Endothelial cell of umbilical vein (primary cell): ENCODE data around the gene LLCFC1. TPM values are rescaled to one million over a fixed set of nuclear protein-coding genes. Genes with fewer than 3 reads are reported as not detected.

ENCODE experiments used
- BruUV-seq: library from RNA; stranded (reverse); fragments of 400-500 nt; replicated peaks from 2 replicates; lab custom pipeline; 2021; lab: Mats Ljungman, UMichigan
- CTCF ChIA-PET: fragments of 300-600, 350-600 bp; sonication (Branson Sonifier 250); formaldehyde crosslinking; loops from one replicate; lab custom pipeline; 2021; ENCODE audit warnings: antibody characterized with exemption, inconsistent platforms; lab: Charles Lee
- POLR2A ChIA-PET: fragments of 300-600, 350-600 bp; sonication (Branson Sonifier 250); formaldehyde crosslinking; loops from one replicate; lab custom pipeline; 2021; ENCODE audit warnings: antibody characterized with exemption, inconsistent platforms; lab: Charles Lee
- DNase-seq: peaks from one replicate; pipeline ENCODE4 v3.0.0-alpha.2; 2011; ENCODE audit warnings: low read depth, low spot score
- FAIRE-seq: peaks from 2 replicates; lab custom pipeline; 2011; peaks lifted over from hg19 to GRCh38; lab: Jason Lieb, UNC
- H2AFZ ChIP-seq: 2 replicates; pipeline ENCODE4 v1.6.0; 2012; ENCODE audit warnings: low read depth, low read length, control low read depth, inconsistent platforms
- H3K27ac ChIP-seq: 2 replicates; pipeline ENCODE4 v1.5.1; 2011; ENCODE audit warnings: low read depth, mild to moderate bottlenecking, control low read depth, low read length, moderate library complexity; ENCODE audit not compliant: insufficient read depth
- H3K27me3 ChIP-seq, 2 experiments: 2 replicates each; pipeline versions ENCODE4 v1.6.0 to v1.6.1; 2011; ENCODE audit warnings: low read length in 2 of 2, mixed read lengths in 1 of 2; ENCODE audit not compliant: control insufficient read depth in 2 of 2, insufficient read depth in 2 of 2
- H3K36me3 ChIP-seq, 2 experiments: 2 replicates in 1 of 2; 3 replicates in 1 of 2; pipeline ENCODE4 v1.5.1; 2011; ENCODE audit warnings: low read length in 2 of 2, mild to moderate bottlenecking in 1 of 2, moderate library complexity in 1 of 2; ENCODE audit not compliant: control insufficient read depth in 2 of 2, insufficient read depth in 2 of 2; ENCODE audit errors: extremely low read depth in 1 of 2
- H3K4me1 ChIP-seq: 3 replicates; pipeline ENCODE4 v1.5.1; 2011; ENCODE audit warnings: mild to moderate bottlenecking, low read length; ENCODE audit not compliant: control insufficient read depth, insufficient read depth; ENCODE audit errors: extremely low read depth
- H3K4me2 ChIP-seq: 2 replicates; pipeline ENCODE4 v1.6.1; 2011; ENCODE audit warnings: low read length, control low read depth, mixed read lengths; ENCODE audit not compliant: insufficient read depth
- H3K4me3 ChIP-seq, 3 experiments: fragments of 200-600 bp in 1 of 3; sonication (generic), shearing (Covaris generic) in 1 of 3; replicated peaks in 1 of 3; 2 replicates each; pipeline ENCODE4 v1.5.1; 2011 to 2016; ENCODE audit warnings: control low read depth in 3 of 3, low read length in 3 of 3, mild to moderate bottlenecking in 2 of 3, inconsistent platforms in 1 of 3, low read depth in 1 of 3, moderate library complexity in 1 of 3; ENCODE audit not compliant: insufficient read depth in 1 of 3
- H3K79me2 ChIP-seq: 2 replicates; pipeline ENCODE4 v1.6.0; 2012; ENCODE audit warnings: low read length, inconsistent platforms; ENCODE audit not compliant: control insufficient read depth, insufficient read depth
- H3K9ac ChIP-seq: replicated peaks from 2 replicates; pipeline ENCODE3; 2011; ENCODE audit warnings: low read length, control low read depth; ENCODE audit not compliant: insufficient read depth; ENCODE audit errors: extremely low read depth
- H3K9me1 ChIP-seq: replicated peaks from 3 replicates; pipeline ENCODE4 v1.6.0; 2011; ENCODE audit warnings: mild to moderate bottlenecking, low read length; ENCODE audit not compliant: control insufficient read depth, insufficient read depth; ENCODE audit errors: extremely low read depth
- H3K9me3 ChIP-seq: replicated peaks from 2 replicates; pipeline ENCODE4 v1.5.1; 2012; ENCODE audit warnings: low read length, inconsistent platforms; ENCODE audit not compliant: control insufficient read depth, insufficient read depth
- H4K20me1 ChIP-seq: replicated peaks from 2 replicates; pipeline ENCODE3; 2011; ENCODE audit warnings: mild to moderate bottlenecking, low read length; ENCODE audit not compliant: control insufficient read depth, insufficient read depth; ENCODE audit errors: extremely low read depth
- EZH2 ChIP-seq: IDR thresholded peaks from 2 replicates; pipeline ENCODE4 v1.6.1; 2012; ENCODE audit warnings: borderline replicate concordance, low read depth, mild to moderate bottlenecking, moderate library complexity, low read length, inconsistent platforms; ENCODE audit not compliant: severe bottlenecking
- FOS ChIP-seq: IDR thresholded peaks from 2 replicates; pipeline ENCODE4 v1.6.1; 2011; ENCODE audit warnings: mild to moderate bottlenecking, low read length, moderate library complexity, borderline replicate concordance; ENCODE audit not compliant: insufficient read depth
- GATA2 ChIP-seq: IDR thresholded peaks from 2 replicates; pipeline ENCODE4 v1.7.0; 2011; ENCODE audit warnings: low read depth, mild to moderate bottlenecking, moderate library complexity, mixed read lengths, low read length; ENCODE audit not compliant: insufficient read length, insufficient read depth
- JUN ChIP-seq: IDR thresholded peaks from 2 replicates; pipeline ENCODE4 v1.6.1; 2011; ENCODE audit warnings: borderline replicate concordance, low read depth; ENCODE audit not compliant: insufficient read length, insufficient read depth
- MYC ChIP-seq: IDR thresholded peaks from one replicate; pipeline ENCODE4 v1.6.1; 2011; ENCODE audit warnings: mild to moderate bottlenecking, low read depth, low read length
- POLR2A ChIP-seq: IDR thresholded peaks from 2 replicates; pipeline ENCODE4 v1.6.1; 2012; ENCODE audit warnings: low read depth, mild to moderate bottlenecking, control low read depth, low read length
- POLR2AphosphoS5 ChIP-seq: IDR thresholded peaks from 2 replicates; pipeline ENCODE4 v1.6.1; 2012; ENCODE audit warnings: low read depth, mild to moderate bottlenecking, control low read depth, low read length, moderate library complexity; ENCODE audit not compliant: insufficient read depth
- dilution Hi-C: fragments of 300-500 bp; cut with MboI; formaldehyde crosslinking; loops from one replicate; pipeline ENCODE4 v1.15.0; 2019; ENCODE audit warnings: low sequenced_read_pairs; ENCODE audit not compliant: extremely low pct_ligation_motif_present
- intact Hi-C: fragments of 100-400 bp; cut with micrococcal nuclease; formaldehyde crosslinking; loops from one replicate; pipeline ENCODE4 v1.10.0; 2022
- polyA plus RNA-seq, 4 experiments: library from polyadenylated mRNA; depleted of rRNA in 3 of 4; stranded (reverse) in 3 of 4; unstranded in 1 of 4; fragments of >200 nt; gene quantifications; 2 replicates each; pipeline versions ENCODE4 v1.2.1 to v1.2.3, GENCODE V29; 2011 to 2012; ENCODE audit warnings: missing spikeins in 1 of 4
- total RNA-seq: library from RNA; stranded (reverse); gene quantifications from 2 replicates; pipeline ENCODE4 v1.2.3, GENCODE V29; 2021
- TF ChIP-seq, protein P1 (sequence below): IDR thresholded peaks from 2 replicates; pipeline ENCODE4 v1.6.1; 2011; ENCODE audit not compliant: insufficient read depth, insufficient read length
- TF ChIP-seq, protein P2 (sequence below), 2 donors: IDR thresholded peaks; 1 replicate in 1 of 2; 2 replicates in 1 of 2; pipeline ENCODE4 v1.5.1; 2011; ENCODE audit warnings: low read length in 2 of 2, mild to moderate bottlenecking in 2 of 2, moderate library complexity in 2 of 2, control low read depth in 1 of 2, inconsistent platforms in 1 of 2, low read depth in 1 of 2; ENCODE audit not compliant: insufficient read depth in 1 of 2; ENCODE audit errors: extremely low read depth in 1 of 2

The LLCFC1 gene
- total and polyA plus RNA-seq, 2 donors (not counting 3 experiments of a cell fraction or from before 2014, with no cell fraction given): not detected

DNA sequence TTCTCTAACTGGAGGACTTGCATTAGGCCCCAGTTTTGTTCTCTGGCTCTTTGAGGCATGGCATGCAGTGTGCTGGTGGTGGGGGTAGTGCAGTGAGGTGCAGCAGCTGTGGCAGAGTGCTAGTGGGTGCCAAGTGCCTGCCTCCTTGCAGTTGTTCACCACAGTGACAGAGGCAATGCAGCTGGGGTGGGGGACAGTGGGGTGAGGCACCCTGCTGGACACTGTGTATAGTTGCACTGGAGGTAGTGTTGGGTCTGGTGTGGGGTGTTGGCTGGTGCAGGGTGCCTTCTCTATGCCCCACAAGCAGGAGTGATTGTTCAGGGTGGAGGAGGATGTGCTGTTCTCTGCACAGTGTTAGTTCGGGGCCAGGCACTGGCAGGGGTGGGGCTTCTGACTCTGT lies 44.5 kb downstream of the LLCFC1 start:
- dilution Hi-C loops: no loop called here

More for the DNA sequence above, 44.5 kb downstream of the LLCFC1 start:
- ChIA-PET CTCF (no interaction called here), POLR2A (no interaction called here)
- no peaks in the 10 kb centered on the region for H4K20me1 ChIP-seq
- BruUV-seq: no TSS peak
- no peak overlapping the region for H3K9ac ChIP-seq
- no peaks in the 10 kb centered on the region for H3K9me1 ChIP-seq
- H3K27ac ChIP-seq: no peak overlapping the region
- H3K79me2 ChIP-seq: no peaks in the 10 kb centered on the region
- no peaks in the 10 kb centered on the region for H3K27me3 ChIP-seq
- H3K9me3 ChIP-seq: no peaks in the 10 kb centered on the region
- no peak overlapping the region for H3K4me3 ChIP-seq
- FAIRE-seq (no peak), DNase-seq (no peak)
- no peaks in the 10 kb centered on the region for H3K4me1 ChIP-seq
- no peak overlapping the region for H3K4me2 ChIP-seq
- no peak overlapping the region for H2AFZ ChIP-seq
- no peak for TF ChIP-seq POLR2AphosphoS5
- TF ChIP-seq POLR2A: no peak
- TF ChIP-seq FOS: no peak
- no peak for TF ChIP-seq GATA2
- no peak for TF ChIP-seq MYC
- TF ChIP-seq JUN: no peak
- TF ChIP-seq, protein P1, sequence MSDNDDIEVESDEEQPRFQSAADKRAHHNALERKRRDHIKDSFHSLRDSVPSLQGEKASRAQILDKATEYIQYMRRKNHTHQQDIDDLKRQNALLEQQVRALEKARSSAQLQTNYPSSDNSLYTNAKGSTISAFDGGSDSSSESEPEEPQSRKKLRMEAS: no peak
- TF ChIP-seq, protein P2, sequence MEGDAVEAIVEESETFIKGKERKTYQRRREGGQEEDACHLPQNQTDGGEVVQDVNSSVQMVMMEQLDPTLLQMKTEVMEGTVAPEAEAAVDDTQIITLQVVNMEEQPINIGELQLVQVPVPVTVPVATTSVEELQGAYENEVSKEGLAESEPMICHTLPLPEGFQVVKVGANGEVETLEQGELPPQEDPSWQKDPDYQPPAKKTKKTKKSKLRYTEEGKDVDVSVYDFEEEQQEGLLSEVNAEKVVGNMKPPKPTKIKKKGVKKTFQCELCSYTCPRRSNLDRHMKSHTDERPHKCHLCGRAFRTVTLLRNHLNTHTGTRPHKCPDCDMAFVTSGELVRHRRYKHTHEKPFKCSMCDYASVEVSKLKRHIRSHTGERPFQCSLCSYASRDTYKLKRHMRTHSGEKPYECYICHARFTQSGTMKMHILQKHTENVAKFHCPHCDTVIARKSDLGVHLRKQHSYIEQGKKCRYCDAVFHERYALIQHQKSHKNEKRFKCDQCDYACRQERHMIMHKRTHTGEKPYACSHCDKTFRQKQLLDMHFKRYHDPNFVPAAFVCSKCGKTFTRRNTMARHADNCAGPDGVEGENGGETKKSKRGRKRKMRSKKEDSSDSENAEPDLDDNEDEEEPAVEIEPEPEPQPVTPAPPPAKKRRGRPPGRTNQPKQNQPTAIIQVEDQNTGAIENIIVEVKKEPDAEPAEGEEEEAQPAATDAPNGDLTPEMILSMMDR (IDR thresholded peaks at IDR 0.05; ENCODE audit: extremely low read depth in 1 of 2, insufficient read depth in 1 of 2, low read depth in 1 of 2, low read length in 2 of 2): no peak
- no peak for TF ChIP-seq EZH2
- intact Hi-C loops: no loop called here
- H3K36me3 ChIP-seq: no peaks in the 10 kb centered on the region
